Measurements from ENCODE around the gene BMAL2. TPM values are rescaled to one million over a fixed set of nuclear protein-coding genes. Genes with fewer than 3 reads are reported as not detected.

Gene BMAL2
- total and polyA plus RNA-seq, 2 donors (not counting 1 experiment from before 2014, with no cell fraction given), result 15.5 to 44.9 TPM

DNA sequence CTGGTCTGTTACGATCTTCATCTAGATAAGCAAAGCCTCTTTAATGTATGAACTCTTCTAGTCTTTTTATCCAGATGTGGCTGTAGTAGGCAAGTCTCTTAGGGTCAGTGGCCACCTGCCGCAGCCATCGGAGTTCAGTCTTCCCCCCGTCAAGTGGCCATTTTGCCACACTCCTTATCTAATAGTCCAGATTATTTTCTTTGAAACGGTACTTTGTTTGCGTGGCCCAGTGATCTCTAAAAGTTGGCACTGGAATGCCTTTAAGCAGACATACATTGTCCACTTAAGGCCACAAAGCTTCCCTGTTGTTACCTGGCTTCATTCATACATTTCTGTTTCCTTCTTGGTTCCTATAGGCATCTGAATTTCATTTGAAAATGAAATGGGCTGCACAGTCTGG, 36.0 kb upstream of the BMAL2 start:
- no peak overlapping the region for H3K27ac ChIP-seq (ENCODE audit: insufficient read depth, low read length)
- no peaks in the 10 kb centered on the region for H3K27me3 ChIP-seq (ENCODE audit: control insufficient read depth, insufficient read depth, low read length)
- H4K20me1 ChIP-seq (ENCODE audit: control insufficient read depth, extremely low read depth, insufficient read depth, low read length), result no peaks in the 10 kb centered on the region
- no peak for DNase-seq (ENCODE audit: low read depth in 2 of 2)
- H3K9ac ChIP-seq (ENCODE audit: insufficient read depth, low read length), result no peak overlapping the region
- no peak overlapping the region for H3K4me2 ChIP-seq (ENCODE audit: extremely low read depth, insufficient read depth, low read length)
- H3K79me2 ChIP-seq (ENCODE audit: control insufficient read depth, insufficient read depth, low read length), result no peaks in the 10 kb centered on the region
- H3K4me1 ChIP-seq (ENCODE audit: control insufficient read depth, extremely low read depth, insufficient read depth, low read length), result no peaks in the 10 kb centered on the region
- H2AFZ ChIP-seq (ENCODE audit: low read length), result no peak overlapping the region
- no peaks in the 10 kb centered on the region for H3K9me3 ChIP-seq (ENCODE audit: control insufficient read depth, insufficient read depth, low read depth, low read length)
- no peak overlapping the region for H3K4me3 ChIP-seq (replicated peaks in 1 of 4; ENCODE audit: control extremely low read depth in 1 of 4, insufficient read depth in 1 of 4, low read depth in 3 of 4, low read length in 4 of 4)
- no peaks in the 10 kb centered on the region for H3K36me3 ChIP-seq (ENCODE audit: control insufficient read depth, insufficient read depth, low read length)
- no peak for TF ChIP-seq EZH2 (IDR thresholded peaks at IDR 0.05; ENCODE audit: low read length, missing control alignments)
- TF ChIP-seq, protein P1, sequence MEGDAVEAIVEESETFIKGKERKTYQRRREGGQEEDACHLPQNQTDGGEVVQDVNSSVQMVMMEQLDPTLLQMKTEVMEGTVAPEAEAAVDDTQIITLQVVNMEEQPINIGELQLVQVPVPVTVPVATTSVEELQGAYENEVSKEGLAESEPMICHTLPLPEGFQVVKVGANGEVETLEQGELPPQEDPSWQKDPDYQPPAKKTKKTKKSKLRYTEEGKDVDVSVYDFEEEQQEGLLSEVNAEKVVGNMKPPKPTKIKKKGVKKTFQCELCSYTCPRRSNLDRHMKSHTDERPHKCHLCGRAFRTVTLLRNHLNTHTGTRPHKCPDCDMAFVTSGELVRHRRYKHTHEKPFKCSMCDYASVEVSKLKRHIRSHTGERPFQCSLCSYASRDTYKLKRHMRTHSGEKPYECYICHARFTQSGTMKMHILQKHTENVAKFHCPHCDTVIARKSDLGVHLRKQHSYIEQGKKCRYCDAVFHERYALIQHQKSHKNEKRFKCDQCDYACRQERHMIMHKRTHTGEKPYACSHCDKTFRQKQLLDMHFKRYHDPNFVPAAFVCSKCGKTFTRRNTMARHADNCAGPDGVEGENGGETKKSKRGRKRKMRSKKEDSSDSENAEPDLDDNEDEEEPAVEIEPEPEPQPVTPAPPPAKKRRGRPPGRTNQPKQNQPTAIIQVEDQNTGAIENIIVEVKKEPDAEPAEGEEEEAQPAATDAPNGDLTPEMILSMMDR (conservative IDR thresholded peaks at IDR 0.05 in 1 of 2, IDR thresholded peaks at IDR 0.05 in 1 of 2; ENCODE audit: low read depth in 1 of 2, low read length in 2 of 2), result no peak

DNA sequence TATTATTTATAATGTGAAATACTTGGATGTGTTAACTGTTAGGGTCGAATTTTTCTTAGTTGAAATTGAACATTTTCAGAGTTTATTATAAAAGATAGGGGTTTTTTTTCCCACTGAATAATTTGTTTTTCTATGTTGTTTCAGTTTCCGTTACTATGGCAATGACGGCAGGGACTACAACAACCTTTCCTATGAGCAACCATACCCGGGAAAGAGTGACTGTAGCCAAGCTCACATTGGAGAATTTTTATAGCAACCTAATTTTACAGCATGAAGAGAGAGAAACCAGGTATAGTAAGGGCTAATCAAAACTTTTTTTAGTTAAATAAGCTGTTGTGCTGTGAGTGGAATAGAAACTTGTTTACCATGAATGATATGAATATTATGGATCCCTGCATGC, 35.1 kb upstream of the BMAL2 start:
- Histone ChIP-seq H2AFZ (ENCODE audit: low read length) (no peak overlapping the region), H3K27ac (ENCODE audit: insufficient read depth, low read length) (no peak overlapping the region), H3K27me3 (ENCODE audit: control insufficient read depth, insufficient read depth, low read length) (no peaks in the 10 kb centered on the region), H3K4me3 (replicated peaks in 1 of 4; ENCODE audit: control extremely low read depth in 1 of 4, insufficient read depth in 1 of 4, low read depth in 3 of 4, low read length in 4 of 4) (no peak overlapping the region), H3K4me2 (ENCODE audit: extremely low read depth, insufficient read depth, low read length) (no peak overlapping the region), H3K4me1 (ENCODE audit: control insufficient read depth, extremely low read depth, insufficient read depth, low read length) (no peaks in the 10 kb centered on the region), H3K9me3 (ENCODE audit: control insufficient read depth, insufficient read depth, low read depth, low read length) (no peaks in the 10 kb centered on the region), H4K20me1 (ENCODE audit: control insufficient read depth, extremely low read depth, insufficient read depth, low read length) (no peaks in the 10 kb centered on the region), H3K36me3 (ENCODE audit: control insufficient read depth, insufficient read depth, low read length) (no peaks in the 10 kb centered on the region), H3K79me2 (ENCODE audit: control insufficient read depth, insufficient read depth, low read length) (no peaks in the 10 kb centered on the region), H3K9ac (ENCODE audit: insufficient read depth, low read length) (no peak overlapping the region)
- DNase-seq (ENCODE audit: low read depth in 2 of 2), result no peak
- TF ChIP-seq, protein P1 (conservative IDR thresholded peaks at IDR 0.05 in 1 of 2, IDR thresholded peaks at IDR 0.05 in 1 of 2; ENCODE audit: low read depth in 1 of 2, low read length in 2 of 2), result no peak
- TF ChIP-seq EZH2 (IDR thresholded peaks at IDR 0.05; ENCODE audit: low read length, missing control alignments), result no peak

GRCh38 chr12:27299102-27299501, 33.5 kb upstream of the BMAL2 start:
- H3K9ac ChIP-seq (ENCODE audit: insufficient read depth, low read length), result no peak overlapping the region
- no peaks in the 10 kb centered on the region for H3K79me2 ChIP-seq (ENCODE audit: control insufficient read depth, insufficient read depth, low read length)
- H3K36me3 ChIP-seq (ENCODE audit: control insufficient read depth, insufficient read depth, low read length), result no peaks in the 10 kb centered on the region
- no peaks in the 10 kb centered on the region for H3K27me3 ChIP-seq (ENCODE audit: control insufficient read depth, insufficient read depth, low read length)
- no peak for DNase-seq (ENCODE audit: low read depth in 2 of 2)
- no peak overlapping the region for H2AFZ ChIP-seq (ENCODE audit: low read length)
- H3K27ac ChIP-seq (ENCODE audit: insufficient read depth, low read length), result no peak overlapping the region
- H3K4me3 ChIP-seq (replicated peaks in 1 of 4; ENCODE audit: control extremely low read depth in 1 of 4, insufficient read depth in 1 of 4, low read depth in 3 of 4, low read length in 4 of 4), result no peak overlapping the region
- H3K4me2 ChIP-seq (ENCODE audit: extremely low read depth, insufficient read depth, low read length), result no peak overlapping the region
- peaks cover 4% of the 10 kb centered on the region for H3K4me1 ChIP-seq (ENCODE audit: control insufficient read depth, extremely low read depth, insufficient read depth, low read length)
- H3K9me3 ChIP-seq (ENCODE audit: control insufficient read depth, insufficient read depth, low read depth, low read length), result no peaks in the 10 kb centered on the region
- TF ChIP-seq, protein P1 (conservative IDR thresholded peaks at IDR 0.05 in 1 of 2, IDR thresholded peaks at IDR 0.05 in 1 of 2; ENCODE audit: low read depth in 1 of 2, low read length in 2 of 2), result no peak
- H4K20me1 ChIP-seq (ENCODE audit: control insufficient read depth, extremely low read depth, insufficient read depth, low read length), result no peaks in the 10 kb centered on the region

All from fibroblast of lung (primary cell).